HepG2 (cell line): ENCODE measurements around the gene RNF126. TPM values are rescaled to one million over a fixed set of nuclear protein-coding genes. Genes with fewer than 3 reads are reported as not detected.

Source experiments
- ATRX ChIP-seq: sonication (generic); formaldehyde crosslinking; IDR thresholded peaks from 2 replicates; pipeline ENCODE4 v1.4.0; 2020; ENCODE audit warnings: missing genetic modification reagents, borderline replicate concordance
- BORCS8-MEF2B ChIP-seq: sonication (generic); formaldehyde crosslinking; IDR thresholded peaks from 2 replicates; pipeline ENCODE4 v1.8.0; 2022; ENCODE audit warnings: mild to moderate bottlenecking, missing genetic modification reagents
- CHCHD3 ChIP-seq: sonication (generic); formaldehyde crosslinking; IDR thresholded peaks from 2 replicates; pipeline ENCODE4 v1.8.0; 2022; ENCODE audit warnings: mild to moderate bottlenecking, missing genetic modification reagents, moderate library complexity
- GTF3A ChIP-seq: sonication (generic); formaldehyde crosslinking; conservative IDR thresholded peaks from 2 replicates; pipeline ENCODE4 v1.4.0; 2020; ENCODE audit warnings: mild to moderate bottlenecking, missing genetic modification reagents
- HCFC1 ChIP-seq: fragments of 150-350 bp; IDR thresholded peaks from 2 replicates; pipeline ENCODE4 v1.6.1; 2014; ENCODE audit warnings: low read depth, low read length
- HNF1A ChIP-seq, 2 experiments: sonication (generic) in 1 of 2; formaldehyde crosslinking in 1 of 2; IDR thresholded peaks; 2 replicates each; pipeline versions ENCODE4 v1.4.0 to v1.6.1; 2016 to 2020; ENCODE audit warnings: borderline replicate concordance in 1 of 2, low read depth in 1 of 2, mild to moderate bottlenecking in 1 of 2, missing genetic modification reagents in 1 of 2
- KDM1A ChIP-seq: IDR thresholded peaks from 2 replicates; pipeline ENCODE4 v1.6.1; 2016; ENCODE audit warnings: missing compliant biosample characterization
- NFE2L2 ChIP-seq: fragments of 150-350 bp; IDR thresholded peaks from 2 replicates; pipeline ENCODE4 v1.6.1; 2014; ENCODE audit warnings: low read length
- POLR2AphosphoS2 ChIP-seq: IDR thresholded peaks from 2 replicates; pipeline ENCODE4 v1.6.1; 2011; ENCODE audit warnings: low read depth, low read length, improper control_type of control experiment
- PRDM10 ChIP-seq: sonication (generic); formaldehyde crosslinking; IDR thresholded peaks from 2 replicates; pipeline ENCODE4 v1.4.0; 2020; ENCODE audit warnings: low read depth, missing genetic modification reagents
- SKIL ChIP-seq: sonication (generic); formaldehyde crosslinking; IDR thresholded peaks from 2 replicates; pipeline ENCODE4 v1.8.0; 2022; ENCODE audit warnings: missing genetic modification reagents, mild to moderate bottlenecking, moderate library complexity, borderline replicate concordance
- ZNF3 ChIP-seq: IDR thresholded peaks from 2 replicates; pipeline ENCODE4 v1.7.0; 2017; ENCODE audit warnings: inconsistent platforms
- ZNF512 ChIP-seq: sonication (generic); formaldehyde crosslinking; IDR thresholded peaks from 2 replicates; pipeline ENCODE4 v1.4.0; 2020; ENCODE audit warnings: mild to moderate bottlenecking, missing genetic modification reagents
- ZNF589 ChIP-seq: sonication (generic); formaldehyde crosslinking; conservative IDR thresholded peaks from 2 replicates; pipeline ENCODE4 v1.8.0; 2022; ENCODE audit warnings: mild to moderate bottlenecking, moderate library complexity, missing genetic modification reagents
- polyA plus RNA-seq, 8 experiments: library from polyadenylated mRNA; depleted of rRNA in 3 of 8; stranded (reverse) in 7 of 8; unstranded in 1 of 8; fragments of >200 nt; fragmentation: Illumina TruSeq in 4 of 8; extraction: Trizol in 4 of 8; gene quantifications; 2 replicates each; pipeline versions ENCODE4 v1.2.1 to v1.2.3, GENCODE V29; 2011 to 2016; ENCODE audit warnings: low read depth in 4 of 8, missing spikeins in 1 of 8, mixed read lengths in 1 of 8; ENCODE audit not compliant: insufficient read depth in 1 of 8
- total RNA-seq, 5 experiments: library from RNA; depleted of rRNA; stranded (reverse); fragments of >200 nt; fragmentation: Illumina TruSeq; extraction: Trizol; gene quantifications; 2 replicates each; pipeline ENCODE4 v1.2.3, GENCODE V29; 2016; ENCODE audit warnings: low read depth in 1 of 5

Gene RNF126
- total and polyA plus RNA-seq, 2 of the 13 experiments (the other 11 are each of a cell fraction or from before 2014, with no cell fraction given) = 23.2 to 34.0 TPM

- TF ChIP-seq HNF1A (IDR thresholded peaks at IDR 0.05; ENCODE audit: low read depth) = no peak
- no peak for TF ChIP-seq HNF1A (CRISPR knock-in tag; IDR thresholded peaks at IDR 0.05; ENCODE audit: borderline replicate concordance)
- TF ChIP-seq KDM1A (CRISPR knock-in tag) = no peak
- TF ChIP-seq ZNF3 (CRISPR knock-in tag) = no peak
- no peak for TF ChIP-seq CHCHD3 (CRISPR knock-in tag)
- no peak for TF ChIP-seq ATRX (CRISPR knock-in tag)
- TF ChIP-seq POLR2AphosphoS2 = no peak
- TF ChIP-seq SKIL (CRISPR knock-in tag) = no peak
- no peak for TF ChIP-seq BORCS8-MEF2B (CRISPR knock-in tag)
- TF ChIP-seq ZNF512 (CRISPR knock-in tag) = no peak
- TF ChIP-seq PRDM10 (CRISPR knock-in tag) = no peak
- no peak for TF ChIP-seq NFE2L2
- TF ChIP-seq ZNF589 (CRISPR knock-in tag) = no peak
- peak; percentile 87 for TF ChIP-seq HCFC1
- no peak for TF ChIP-seq GTF3A
These were observed 29.8 kb downstream of the RNF126 start, which contains the start of gene POLRMT (continued) for GRCh38 chr19:633068-633785.
